Fibroblast of villous mesenchyme (primary cell): ENCODE measurements around the gene TOP2B. TPM values are rescaled to one million over a fixed set of nuclear protein-coding genes. Genes with fewer than 3 reads are reported as not detected.

ENCODE experiments used
- DNase-seq: peaks from one replicate; pipeline ENCODE4 v3.0.0-alpha.2; 2010; ENCODE audit warnings: low read depth
- H3K4me3 ChIP-seq: 2 replicates; pipeline ENCODE4 v1.5.1; 2011; ENCODE audit warnings: low read depth, mild to moderate bottlenecking, low read length
- CTCF ChIP-seq: IDR thresholded peaks from 2 replicates; pipeline ENCODE4 v1.5.1; 2012; ENCODE audit warnings: low read depth, mild to moderate bottlenecking, low read length; ENCODE audit not compliant: insufficient read depth
- total RNA-seq: library from RNA; depleted of rRNA; stranded (reverse); fragments of >200 nt; gene quantifications from 2 replicates; pipeline ENCODE4 v1.2.3, GENCODE V29; 2012

Gene TOP2B
- total RNA-seq, 1 donor, result 88.5 TPM

GRCh38 chr3:25563601-25564000 is 101.1 kb downstream of the TOP2B start:
- no peak for DNase-seq
- no peak for TF ChIP-seq CTCF
- H3K4me3 ChIP-seq, result no peak overlapping the region

GRCh38 chr3:25558796-25559195 is 105.9 kb downstream of the TOP2B start:
- TF ChIP-seq CTCF, result no peak
- no peak for DNase-seq
- H3K4me3 ChIP-seq, result no peak overlapping the region

- DNase-seq, result peak; percentile 61
- no peak overlapping the region for H3K4me3 ChIP-seq
- TF ChIP-seq CTCF, result no peak
These were observed 106.6 kb downstream of the TOP2B start for GRCh38 chr3:25558121-25558520.

- no peak for DNase-seq
- H3K4me3 ChIP-seq, result no peak overlapping the region
- TF ChIP-seq CTCF, result no peak
These were observed 107.0 kb downstream of the TOP2B start for GRCh38 chr3:25557694-25558093.

GRCh38 chr3:25556447-25556846 is 108.3 kb downstream of the TOP2B start:
- H3K4me3 ChIP-seq, result no peak overlapping the region
- TF ChIP-seq CTCF, result no peak
- DNase-seq, result no peak

GRCh38 chr3:25555695-25556437 is 108.8 kb downstream of the TOP2B start:
- TF ChIP-seq CTCF, result no peak
- DNase-seq, result no peak

GRCh38 chr3:25554376-25554775 is 110.3 kb downstream of the TOP2B start:
- H3K4me3 ChIP-seq, result no peak overlapping the region
- DNase-seq, result no peak
- no peak for TF ChIP-seq CTCF

More at GRCh38 chr3:25555695-25556437, 108.8 kb downstream of the TOP2B start:
- H3K4me3 ChIP-seq, result no peak overlapping the region
